Heart right ventricle (tissue), 16 donors: ENCODE data around the gene NMNAT3. TPM values are rescaled to one million over a fixed set of nuclear protein-coding genes. Genes with fewer than 3 reads are reported as not detected.
A peak's percentile ranks its signal among the peaks of the same experiment; 100 is the strongest.

ENCODE experiments used
- ATAC-seq, 8 donors: fragments of 200-7000 bp; cut with Tn5 transposase; one replicate each; pipeline ENCODE4 v1.9.1; 2020; ENCODE audit warnings: mild to moderate bottlenecking in 8 of 8, moderate library complexity in 8 of 8, moderate number of reproducible peaks in 1 of 8
- DNase-seq, 2 donors: peaks; one replicate each; pipeline ENCODE4 v3.0.0-alpha.2; 2020
- H3K27ac ChIP-seq, 10 donors: fragments of 200-600 bp; sonication (generic) in 2 of 10; one replicate each; pipeline versions ENCODE4 v1.5.0 to v1.8.0; 2020 to 2022; ENCODE audit warnings: mild to moderate bottlenecking in 3 of 10
- H3K27me3 ChIP-seq, 7 donors: fragments of 200-600 bp; one replicate each; pipeline ENCODE4 v1.8.0; 2021 to 2022; ENCODE audit warnings: mild to moderate bottlenecking in 2 of 7
- H3K36me3 ChIP-seq, 9 donors: fragments of 200-600 bp; sonication (generic) in 1 of 9; one replicate each; pipeline versions ENCODE4 v1.5.0 to v1.8.0; 2020 to 2022; ENCODE audit warnings: mild to moderate bottlenecking in 2 of 9
- H3K4me1 ChIP-seq, 9 donors: fragments of 200-600 bp; sonication (generic) in 1 of 9; one replicate each; pipeline versions ENCODE4 v1.5.0 to v1.8.0; 2020 to 2022; ENCODE audit warnings: mild to moderate bottlenecking in 4 of 9
- H3K4me3 ChIP-seq, 10 donors: fragments of 200-600 bp; sonication (generic) in 2 of 10; one replicate each; pipeline versions ENCODE4 v1.5.0 to v1.8.0; 2020 to 2022; ENCODE audit warnings: mild to moderate bottlenecking in 7 of 10, moderate library complexity in 2 of 10
- H3K9me3 ChIP-seq, 11 donors: fragments of 200-600 bp in 10 of 11; sonication (generic) in 2 of 11; one replicate each; pipeline versions ENCODE4 v1.5.0 to v1.8.0; 2013 to 2022; ENCODE audit warnings: mild to moderate bottlenecking in 2 of 11, control low read depth in 1 of 11, moderate library complexity in 1 of 11
- WGBS, 2 donors: extraction: QIAGEN DNeasy Blood & Tissue Kit; methylation state at CpG; one replicate each; pipeline ENCODE4 v1.1.7; 2013; ENCODE audit warnings: inconsistent platforms in 1 of 2; 5-methylcytosine and 5-hydroxymethylcytosine counted together
- intact Hi-C, 10 donors: fragments of 100-400 bp; cut with DNase I; formaldehyde crosslinking; loops; one replicate each; pipeline versions ENCODE4 v1.11.1 to v1.14.2; 2022
- polyA plus RNA-seq, 2 donors: library from polyadenylated mRNA; stranded (reverse); fragments of 200-250 nt; gene quantifications; one replicate each; pipeline ENCODE4 v1.2.3, GENCODE V29; 2013
- total RNA-seq, 10 donors: library from RNA; stranded (reverse); fragmentation: NEBNext Ultra II Directional in 3 of 10; extraction: Animal tissue kit (Norgen Biotek cat#: 25700) in 3 of 10; gene quantifications; one replicate each; pipeline versions ENCODE4 v1.2.1 to v1.2.4, GENCODE V29; 2021 to 2023
- TF ChIP-seq, protein P1 (sequence below), 9 donors: fragments of 200-600 bp; sonication (generic) in 2 of 9; IDR thresholded peaks; one replicate each; pipeline versions ENCODE4 v1.5.0 to v1.8.0; 2021 to 2022; ENCODE audit warnings: antibody characterized with exemption in 9 of 9, mild to moderate bottlenecking in 5 of 9, moderate library complexity in 1 of 9
- donor health status: Arrhythmogenic right ventricular cardiomyopathy.
- donor health status: ischemic (EF 13 %, LVEDD 7.1; RV severe dilation, severe dysfunction).
- donor health status: healthy with polysubstance abuse.
- donor health status: DM: no; HTN: yes; CAD: no.
- donor health status: DM: no; HTN: no; CAD: no.
- donor health status: ischemic (EF 25% LVEDD 6.9; RV normal size, moderate dysfunction).
- donor health status: ischemic (EF 25% LVEDD 5.7; RV mildly dilated, moderate dysfunction).
- donor health status: healthy.
- donor health status: DM: yes; HTN: yes; CAD: no.
- donor health status: Ischemic cardiomyopathy.
- donor health status: ischemic (EF 35%, LVEDD 5.7; RV mildly dilated, moderate dysfunction).
- donor health status: nonischemic (EF 11% LVEDD 7.7; RV severe dilation, severe dysfunction).
- donor health status: DM: yes; HTN: yes; CAD: no.
- donor health status: PGD.
- donor health status: ischemic (EF 29% LVEDD 5.4; RV normal size, mild dysfunction).
- donor health status: nonischemic (EF 23%, LVEDD 6.1; RV moderate dilation, normal function).

Gene NMNAT3
- total and polyA plus RNA-seq, 12 donors = 6.2 to 15.3 (median 12.7) TPM

DNA sequence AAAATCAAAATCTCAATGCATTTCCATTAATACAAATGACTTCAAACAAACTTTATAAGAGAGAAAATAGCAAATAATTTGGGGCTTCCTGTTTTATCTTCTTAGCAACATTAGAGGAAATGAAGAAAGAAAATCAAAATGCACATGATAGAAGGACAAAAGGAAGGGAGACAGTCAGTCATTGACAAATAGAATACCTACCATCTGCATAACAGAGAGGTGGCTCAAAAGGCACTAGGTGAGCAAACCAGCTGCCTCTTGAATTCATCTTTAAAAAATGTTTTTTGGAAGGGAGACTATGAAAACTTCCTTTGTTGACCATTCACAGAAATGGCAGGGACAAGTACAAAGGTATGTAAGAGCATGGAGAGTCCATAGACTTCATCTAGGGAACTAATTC is 9.4 kb downstream of the NMNAT3 start:
- peaks cover 0 to 19% (median 3%) of the 10 kb centered on the region in 9 donors for H3K4me1 ChIP-seq
- TF ChIP-seq, protein P1, sequence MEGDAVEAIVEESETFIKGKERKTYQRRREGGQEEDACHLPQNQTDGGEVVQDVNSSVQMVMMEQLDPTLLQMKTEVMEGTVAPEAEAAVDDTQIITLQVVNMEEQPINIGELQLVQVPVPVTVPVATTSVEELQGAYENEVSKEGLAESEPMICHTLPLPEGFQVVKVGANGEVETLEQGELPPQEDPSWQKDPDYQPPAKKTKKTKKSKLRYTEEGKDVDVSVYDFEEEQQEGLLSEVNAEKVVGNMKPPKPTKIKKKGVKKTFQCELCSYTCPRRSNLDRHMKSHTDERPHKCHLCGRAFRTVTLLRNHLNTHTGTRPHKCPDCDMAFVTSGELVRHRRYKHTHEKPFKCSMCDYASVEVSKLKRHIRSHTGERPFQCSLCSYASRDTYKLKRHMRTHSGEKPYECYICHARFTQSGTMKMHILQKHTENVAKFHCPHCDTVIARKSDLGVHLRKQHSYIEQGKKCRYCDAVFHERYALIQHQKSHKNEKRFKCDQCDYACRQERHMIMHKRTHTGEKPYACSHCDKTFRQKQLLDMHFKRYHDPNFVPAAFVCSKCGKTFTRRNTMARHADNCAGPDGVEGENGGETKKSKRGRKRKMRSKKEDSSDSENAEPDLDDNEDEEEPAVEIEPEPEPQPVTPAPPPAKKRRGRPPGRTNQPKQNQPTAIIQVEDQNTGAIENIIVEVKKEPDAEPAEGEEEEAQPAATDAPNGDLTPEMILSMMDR (IDR thresholded peaks at IDR 0.05) = no peak
- intact Hi-C loops = no loop called here

DNA sequence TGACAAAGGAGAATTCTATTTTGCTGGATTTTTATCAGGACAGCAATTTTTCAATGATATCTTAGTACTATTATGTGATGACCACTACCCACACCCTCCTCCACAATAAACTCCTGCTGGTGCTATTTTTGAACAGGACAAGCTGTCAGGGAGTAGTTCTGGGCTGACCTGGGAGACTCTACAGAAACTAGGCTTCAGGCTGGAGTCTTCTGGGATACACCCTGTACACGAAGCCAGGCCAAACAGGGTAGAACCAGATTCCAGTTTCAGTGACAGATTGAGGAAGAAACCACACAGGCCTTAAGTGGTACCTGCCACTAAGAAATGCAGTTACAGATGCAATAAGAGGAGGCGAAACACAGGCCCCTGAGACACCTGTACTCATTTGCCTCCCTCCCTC is 12.8 kb downstream of the NMNAT3 start:
- no peaks in the 10 kb centered on the region for H3K27me3 ChIP-seq
- peak in 4 of 8 donors; percentile 48 to 86 (median 67) for ATAC-seq
- TF ChIP-seq, protein P1 (IDR thresholded peaks at IDR 0.05) = no peak
- H3K27ac ChIP-seq = no peak overlapping the region
- DNase-seq = no peak
- intact Hi-C loops = no loop called here
- 64 to 65% methylated on average over 2 of the region's 2 CpGs for WGBS, 2 donors
- peaks cover 0 to 6% (median 0%) of the 10 kb centered on the region in 9 donors for H3K36me3 ChIP-seq
- H3K9me3 ChIP-seq = no peaks in the 10 kb centered on the region
- peaks cover 0 to 13% (median 0%) of the 10 kb centered on the region in 9 donors for H3K4me1 ChIP-seq
- H3K4me3 ChIP-seq = no peak overlapping the region

More for the DNA sequence above, 9.4 kb downstream of the NMNAT3 start:
- no peaks in the 10 kb centered on the region for H3K27me3 ChIP-seq
- DNase-seq = no peak
- no peak overlapping the region for H3K4me3 ChIP-seq
- no peak overlapping the region for H3K27ac ChIP-seq
- no peak for ATAC-seq
- H3K9me3 ChIP-seq = no peaks in the 10 kb centered on the region
- no peaks in the 10 kb centered on the region for H3K36me3 ChIP-seq

DNA sequence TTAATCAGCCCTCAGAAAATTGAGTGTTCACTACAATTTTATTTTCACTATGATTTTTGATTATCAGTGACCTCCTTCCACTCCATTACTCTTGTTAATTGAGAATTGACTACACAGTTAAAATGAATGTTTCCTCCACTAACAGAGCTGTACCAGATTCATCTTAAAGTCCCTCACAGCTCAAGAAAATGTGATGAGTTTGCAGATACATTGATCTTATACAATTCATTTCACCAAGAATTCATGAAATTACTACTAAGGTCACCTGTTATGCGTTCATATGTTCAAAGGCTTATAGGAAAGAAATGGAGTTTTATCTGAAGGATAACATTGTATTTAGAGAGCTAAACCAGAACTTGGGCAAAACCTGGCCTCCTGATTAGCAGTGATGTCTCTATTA is 17.5 kb downstream of the NMNAT3 start:
- DNase-seq (no peak), ATAC-seq (no peak)
- 0 to 100% methylated on average over 1 of the region's 1 CpG for whole genome bisulfite sequencing, 2 donors
- Histone ChIP-seq H3K27ac (no peak overlapping the region), H3K4me1 (peaks cover 0 to 23% (median 5%) of the 10 kb centered on the region in 9 donors), H3K36me3 (peaks cover 0 to 6% (median 0%) of the 10 kb centered on the region in 9 donors), H3K9me3 (no peaks in the 10 kb centered on the region), H3K27me3 (no peaks in the 10 kb centered on the region), H3K4me3 (no peak overlapping the region)
- TF ChIP-seq, protein P1 (IDR thresholded peaks at IDR 0.05) = no peak
- intact Hi-C loops = no loop called here

DNA sequence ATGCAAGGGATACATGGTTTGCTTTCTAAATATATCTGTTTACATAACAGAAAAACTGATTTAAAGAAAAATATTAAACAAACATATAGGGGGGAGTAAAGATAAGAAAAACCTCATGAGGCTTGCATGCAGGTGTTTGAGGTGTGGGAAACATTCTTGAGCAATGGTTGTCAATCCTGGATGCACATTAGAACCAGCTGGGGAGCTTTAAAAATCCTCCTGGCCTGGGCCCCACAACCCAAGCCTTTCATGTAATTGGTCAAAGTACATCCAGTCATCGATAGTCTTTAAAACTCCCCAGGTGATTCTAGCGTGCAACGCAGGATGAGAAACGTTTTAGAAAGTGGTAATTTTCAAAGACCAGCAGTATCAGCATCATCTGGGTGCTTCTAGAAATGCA is 18.3 kb downstream of the NMNAT3 start:
- no peak overlapping the region for H3K4me3 ChIP-seq
- ATAC-seq (no peak), DNase-seq (no peak)
- no peaks in the 10 kb centered on the region for H3K27me3 ChIP-seq
- H3K4me1 ChIP-seq = peaks cover 0 to 20% (median 4%) of the 10 kb centered on the region in 9 donors
- H3K36me3 ChIP-seq = peaks cover 0 to 6% (median 0%) of the 10 kb centered on the region in 9 donors
- intact Hi-C loops = no loop called here
- no peak overlapping the region for H3K27ac ChIP-seq
- H3K9me3 ChIP-seq = no peaks in the 10 kb centered on the region
- WGBS, 2 donors = 88 to 89% methylated on average over 4 of the region's 4 CpGs
- TF ChIP-seq, protein P1 (IDR thresholded peaks at IDR 0.05) = no peak
